ENCODE data around the gene GRAMD1A. TPM values are rescaled to one million over a fixed set of nuclear protein-coding genes. Genes with fewer than 3 reads are reported as not detected.

Gene GRAMD1A
- total RNA-seq, 1 donor, result 61.5 TPM

- Histone ChIP-seq H3K4me1 (ENCODE audit: insufficient read depth, low read length) (peaks cover 6% of the 10 kb centered on the region), H3K4me3 (ENCODE audit: low read length) (no peak within 1 kb of the TSS), H3K27me3 (ENCODE audit: insufficient read depth, low read length) (peaks cover 17% of the 10 kb centered on the region), H3K9me3 (ENCODE audit: low read depth, low read length) (no peaks in the 10 kb centered on the region)
Observed at GRCh38 chr19:35030257-35031071, 30.3 kb downstream of the GRAMD1A start, which contains the start of gene SCN1B. Gene SCN1B (plus strand): TSS chr19:35030470. CDS start chr19:35030821, 351 bp downstream.

GRCh38 chr19:35031072-35031881, 31.2 kb downstream of the GRAMD1A start:
- peaks cover 17% of the 10 kb centered on the region for H3K27me3 ChIP-seq (ENCODE audit: insufficient read depth, low read length)
- H3K9me3 ChIP-seq (ENCODE audit: low read depth, low read length), result no peaks in the 10 kb centered on the region
- H3K4me1 ChIP-seq (ENCODE audit: insufficient read depth, low read length), result peaks cover 6% of the 10 kb centered on the region
- H3K4me3 ChIP-seq (ENCODE audit: low read length), result no peak overlapping the region

- Histone ChIP-seq H3K4me1 (ENCODE audit: insufficient read depth, low read length) (peaks cover 6% of the 10 kb centered on the region), H3K9me3 (ENCODE audit: low read depth, low read length) (no peaks in the 10 kb centered on the region), H3K4me3 (ENCODE audit: low read length) (no peak overlapping the region), H3K27me3 (ENCODE audit: insufficient read depth, low read length) (peaks cover 17% of the 10 kb centered on the region)
Observed at GRCh38 chr19:35032356-35032865, 32.3 kb downstream of the GRAMD1A start.

DNA sequence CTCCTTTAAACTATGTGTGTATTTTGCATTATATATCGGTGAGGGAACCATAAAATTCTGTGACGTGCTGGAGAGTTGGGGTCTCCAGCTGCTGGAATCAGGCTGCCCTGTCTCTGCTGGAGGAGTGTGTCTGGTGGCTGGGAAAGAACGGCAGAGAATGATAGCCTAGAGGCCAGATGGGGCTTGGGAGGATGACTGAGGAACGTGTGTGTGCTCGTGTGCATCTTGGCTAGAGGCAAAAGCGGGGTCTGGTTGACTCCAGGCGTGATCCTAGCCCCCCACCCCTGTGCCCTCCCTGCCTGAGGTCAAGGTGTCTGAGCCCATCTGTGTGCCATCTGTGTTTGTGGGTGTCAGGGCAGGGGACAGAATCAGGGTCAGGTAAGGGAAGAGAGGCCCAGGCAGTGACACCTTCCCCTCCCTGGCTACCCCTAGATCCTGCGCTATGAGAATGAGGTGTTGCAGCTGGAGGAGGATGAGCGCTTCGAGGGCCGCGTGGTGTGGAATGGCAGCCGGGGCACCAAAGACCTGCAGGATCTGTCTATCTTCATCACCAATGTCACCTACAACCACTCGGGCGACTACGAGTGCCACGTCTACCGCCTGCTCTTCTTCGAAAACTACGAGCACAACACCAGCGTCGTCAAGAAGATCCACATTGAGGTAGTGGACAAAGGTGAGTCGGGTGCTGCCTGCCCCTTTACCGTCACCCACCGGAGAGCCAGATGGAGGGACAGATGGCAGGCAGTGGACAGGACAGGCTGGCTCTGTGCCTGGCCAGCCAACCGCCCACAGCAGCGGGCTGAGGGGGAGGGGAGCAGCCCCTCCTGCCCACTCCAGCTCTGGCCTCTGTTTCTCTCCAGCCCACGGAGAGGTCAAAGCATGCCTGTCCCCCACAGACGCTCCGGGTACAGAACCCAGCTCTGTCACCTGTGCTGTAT, 33.2 kb downstream of the GRAMD1A start:
- Histone ChIP-seq H3K27me3 (ENCODE audit: insufficient read depth, low read length) (peaks cover 17% of the 10 kb centered on the region), H3K4me1 (ENCODE audit: insufficient read depth, low read length) (peaks cover 13% of the 10 kb centered on the region), H3K9me3 (ENCODE audit: low read depth, low read length) (no peaks in the 10 kb centered on the region), H3K4me3 (ENCODE audit: low read length) (no peak overlapping the region)

DNA sequence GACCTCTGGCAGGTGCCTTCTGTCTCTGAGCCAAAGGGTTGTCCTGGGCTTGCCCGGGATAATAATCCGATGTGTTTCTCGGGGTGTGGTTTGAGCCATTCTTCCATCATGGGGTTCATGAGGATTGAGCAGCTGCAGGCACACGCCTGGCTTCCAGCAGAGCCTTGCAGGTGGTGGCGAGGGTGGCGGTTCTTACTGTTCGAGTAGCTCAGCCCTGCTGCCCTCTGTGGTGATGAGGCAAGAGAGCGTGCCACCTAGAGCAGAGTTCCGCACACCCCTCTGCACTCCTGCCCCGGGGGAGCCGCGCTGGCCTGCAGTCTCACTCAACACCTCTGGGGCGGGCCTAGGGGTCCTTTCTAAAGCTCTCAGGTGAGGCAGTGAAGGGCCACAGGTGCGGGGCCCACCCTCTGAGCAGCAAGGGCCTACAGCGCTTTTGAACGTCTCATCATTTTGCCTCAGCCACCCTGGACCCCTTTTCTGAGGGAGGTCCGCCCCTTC, 33.9 kb downstream of the GRAMD1A start:
- H3K4me1 ChIP-seq (ENCODE audit: insufficient read depth, low read length), result peaks cover 18% of the 10 kb centered on the region
- H3K27me3 ChIP-seq (ENCODE audit: insufficient read depth, low read length), result peaks cover 17% of the 10 kb centered on the region
- no peak overlapping the region for H3K4me3 ChIP-seq (ENCODE audit: low read length)
- H3K9me3 ChIP-seq (ENCODE audit: low read depth, low read length), result no peaks in the 10 kb centered on the region

DNA sequence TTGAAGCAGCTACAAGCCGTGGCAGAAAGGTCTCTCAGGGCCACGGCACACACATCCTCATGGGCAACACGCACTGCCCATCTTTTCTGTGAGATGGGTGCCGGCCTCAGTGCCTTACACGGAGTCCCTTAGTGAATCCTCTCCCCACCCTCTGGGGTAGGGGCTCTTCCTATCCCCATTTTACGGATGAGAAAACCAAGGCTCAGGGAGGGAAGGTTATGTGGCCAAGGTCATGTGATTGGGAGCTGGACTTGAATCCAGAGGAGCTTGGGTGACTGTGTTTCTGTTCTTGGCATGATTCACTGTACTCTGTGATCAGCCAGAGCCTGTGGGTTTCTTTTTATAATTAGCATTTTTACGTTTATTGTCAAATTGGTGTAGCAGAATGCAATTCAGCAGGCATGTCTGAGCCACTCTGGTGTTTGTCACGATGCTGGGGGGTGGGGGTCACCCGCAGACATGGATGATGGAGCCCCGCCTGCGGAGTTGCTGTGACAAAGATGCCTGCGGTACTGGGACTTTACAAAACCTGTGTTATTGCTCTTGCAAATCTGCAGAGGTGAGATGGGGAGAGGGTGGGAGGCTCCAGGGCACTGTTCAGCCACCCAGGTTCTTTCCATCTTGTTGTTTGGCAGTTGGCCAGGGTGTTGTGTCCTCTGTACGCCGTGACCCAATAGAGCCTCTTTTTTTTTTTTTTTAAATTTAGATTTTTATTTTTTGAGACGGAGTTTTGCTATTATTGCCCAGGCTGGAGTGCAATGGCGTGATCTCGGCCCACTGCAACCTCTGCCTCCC, 34.7 kb downstream of the GRAMD1A start:
- H3K9me3 ChIP-seq (ENCODE audit: low read depth, low read length), result no peaks in the 10 kb centered on the region
- H3K27me3 ChIP-seq (ENCODE audit: insufficient read depth, low read length), result peaks cover 16% of the 10 kb centered on the region
- peaks cover 23% of the 10 kb centered on the region for H3K4me1 ChIP-seq (ENCODE audit: insufficient read depth, low read length)
- no peak overlapping the region for H3K4me3 ChIP-seq (ENCODE audit: low read length)

GRCh38 chr19:35037716-35038622, 37.8 kb downstream of the GRAMD1A start:
- Histone ChIP-seq H3K4me3 (ENCODE audit: low read length) (no peak overlapping the region), H3K4me1 (ENCODE audit: insufficient read depth, low read length) (peaks cover 36% of the 10 kb centered on the region), H3K27me3 (ENCODE audit: insufficient read depth, low read length) (peaks cover 2% of the 10 kb centered on the region), H3K9me3 (ENCODE audit: low read depth, low read length) (no peaks in the 10 kb centered on the region)

GRCh38 chr19:35038623-35039512, 38.7 kb downstream of the GRAMD1A start:
- no peaks in the 10 kb centered on the region for H3K9me3 ChIP-seq (ENCODE audit: low read depth, low read length)
- peaks cover 36% of the 10 kb centered on the region for H3K4me1 ChIP-seq (ENCODE audit: insufficient read depth, low read length)
- no peak overlapping the region for H3K4me3 ChIP-seq (ENCODE audit: low read length)
- peaks cover 2% of the 10 kb centered on the region for H3K27me3 ChIP-seq (ENCODE audit: insufficient read depth, low read length)

GRCh38 chr19:35039881-35040825, 40.0 kb downstream of the GRAMD1A start:
- Histone ChIP-seq H3K9me3 (ENCODE audit: low read depth, low read length) (no peaks in the 10 kb centered on the region), H3K4me3 (ENCODE audit: low read length) (no peak overlapping the region), H3K4me1 (ENCODE audit: insufficient read depth, low read length) (peaks cover 36% of the 10 kb centered on the region), H3K27me3 (ENCODE audit: insufficient read depth, low read length) (peaks cover 2% of the 10 kb centered on the region)

- H3K4me1 ChIP-seq (ENCODE audit: insufficient read depth, low read length), result peaks cover 40% of the 10 kb centered on the region
- no peaks in the 10 kb centered on the region for H3K9me3 ChIP-seq (ENCODE audit: low read depth, low read length)
- H3K4me3 ChIP-seq (ENCODE audit: low read length), result no peak overlapping the region
- peaks cover 2% of the 10 kb centered on the region for H3K27me3 ChIP-seq (ENCODE audit: insufficient read depth, low read length)
Observed at GRCh38 chr19:35040826-35041547, 40.9 kb downstream of the GRAMD1A start.

DNA sequence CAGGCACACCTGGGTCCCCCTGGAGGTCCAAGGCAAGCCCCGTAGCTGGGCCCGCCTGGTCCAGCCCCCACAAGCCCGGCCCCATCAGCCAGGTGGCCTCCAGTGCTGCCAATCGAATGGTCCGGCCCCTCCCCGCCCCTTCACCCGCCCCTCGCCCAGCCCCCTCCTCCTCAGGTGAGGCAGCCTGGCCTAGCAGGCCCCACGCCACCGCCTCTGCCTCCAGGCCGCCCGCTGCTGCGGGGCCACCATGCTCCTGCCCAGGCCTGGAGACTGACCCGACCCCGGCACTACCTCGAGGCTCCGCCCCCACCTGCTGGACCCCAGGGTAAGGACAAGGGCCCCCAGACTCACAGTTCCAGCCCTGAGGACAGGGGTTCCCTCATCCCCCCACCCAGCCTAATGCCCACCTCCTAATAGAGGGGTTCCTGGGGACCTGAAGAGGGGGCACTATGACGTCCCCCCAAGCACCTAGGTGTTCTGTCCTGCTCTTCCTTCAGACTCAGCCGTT, 41.5 kb downstream of the GRAMD1A start, which contains the start of gene HPN:
Gene HPN, plus strand, starts transcription at position 174 of the 508 bp plus-strand sequence. CDS start 786 bp downstream, outside the sequence.
- Histone ChIP-seq H3K4me3 (ENCODE audit: low read length) (no peak within 1 kb of the TSS), H3K4me1 (ENCODE audit: insufficient read depth, low read length) (peaks cover 40% of the 10 kb centered on the region), H3K27me3 (ENCODE audit: insufficient read depth, low read length) (peaks cover 2% of the 10 kb centered on the region), H3K9me3 (ENCODE audit: low read depth, low read length) (no peaks in the 10 kb centered on the region)
